GM18507 (cell line): ENCODE data around the gene PIK3R1.
A peak's percentile ranks its signal among the peaks of the same experiment; 100 is the strongest.
"Not testable (repeated sequence)": the region's sequence is repeated elsewhere in the genome, so short reads cannot be mapped to it uniquely, and the experiment has no call there.

Experiments
- DNase-seq: peaks from one replicate; pipeline ENCODE4 v3.0.0; 2011; ENCODE audit warnings: low read depth; ENCODE audit not compliant: insufficient read length; ENCODE audit errors: extremely low spot score
- FAIRE-seq: peaks from 2 replicates; lab custom pipeline; 2011; peaks lifted over from hg19 to GRCh38; lab: Jason Lieb, UNC

PIK3R1 gene

GRCh38 chr5:68191083-68191791 is 24.3 kb upstream of the PIK3R1 start:
- FAIRE-seq, result no peak

GRCh38 chr5:68192679-68193060 is 22.9 kb upstream of the PIK3R1 start:
- DNase-seq (no peak), FAIRE-seq (no peak)

More at GRCh38 chr5:68191083-68191791, 24.3 kb upstream of the PIK3R1 start:
- no peak for DNase-seq

GRCh38 chr5:68193481-68194036 is 22.0 kb upstream of the PIK3R1 start:
- DNase-seq, result no peak
- no peak for FAIRE-seq

- FAIRE-seq, result no peak
These were observed 21.2 kb upstream of the PIK3R1 start for GRCh38 chr5:68194386-68194785.

GRCh38 chr5:68195137-68195536 is 20.4 kb upstream of the PIK3R1 start:
- DNase-seq (no peak), FAIRE-seq (no peak)

More at GRCh38 chr5:68194386-68194785, 21.2 kb upstream of the PIK3R1 start:
- no peak for DNase-seq

- DNase-seq, result peak; percentile 55
- FAIRE-seq, result peak; percentile 98
These were observed 18.7 kb upstream of the PIK3R1 start for GRCh38 chr5:68196876-68197275.

GRCh38 chr5:68200288-68200687 is 15.3 kb upstream of the PIK3R1 start:
- FAIRE-seq (peak; percentile 69), DNase-seq (no peak)

- not testable (repeated sequence) for DNase-seq, FAIRE-seq
These were observed 4.9 kb upstream of the PIK3R1 start for GRCh38 chr5:68210654-68211053.

GRCh38 chr5:68214482-68215207 is 911 bp upstream of the PIK3R1 start:
- peak; percentile 26 for FAIRE-seq
- peak; percentile 37 for DNase-seq

GRCh38 chr5:68215898-68216244 is 315 bp downstream of the PIK3R1 start:
- FAIRE-seq (no peak), DNase-seq (peak; percentile 26)

- peak; percentile 32 for DNase-seq
- peak; percentile 78 for FAIRE-seq
These were observed 890 bp downstream of the PIK3R1 start for GRCh38 chr5:68216245-68217046.

GRCh38 chr5:68217047-68217355 is 1.4 kb downstream of the PIK3R1 start:
- FAIRE-seq (no peak), DNase-seq (no peak)

- FAIRE-seq (no peak), DNase-seq (no peak)
These were observed 2.0 kb downstream of the PIK3R1 start for GRCh38 chr5:68217528-68217927.

- FAIRE-seq (no peak), DNase-seq (no peak)
These were observed 3.7 kb downstream of the PIK3R1 start for GRCh38 chr5:68219161-68219816.

GRCh38 chr5:68220260-68220659 is 4.7 kb downstream of the PIK3R1 start:
- DNase-seq (no peak), FAIRE-seq (no peak)

- no peak for FAIRE-seq
These were observed 5.4 kb downstream of the PIK3R1 start for GRCh38 chr5:68220914-68221313.

GRCh38 chr5:68221488-68221887 is 5.9 kb downstream of the PIK3R1 start:
- no peak for DNase-seq
- no peak for FAIRE-seq

More at GRCh38 chr5:68220914-68221313, 5.4 kb downstream of the PIK3R1 start:
- DNase-seq, result no peak

GRCh38 chr5:68222310-68222709 is 6.8 kb downstream of the PIK3R1 start:
- DNase-seq, result no peak
- FAIRE-seq, result no peak

- no peak for FAIRE-seq
- no peak for DNase-seq
These were observed 7.3 kb downstream of the PIK3R1 start for GRCh38 chr5:68222824-68223354.
